Left renal pelvis (tissue), 4 donors: ENCODE results near the gene BCL2L13. TPM values are rescaled to one million over a fixed set of nuclear protein-coding genes. Genes with fewer than 3 reads are reported as not detected.
"Not testable (repeated sequence)": the region's sequence is repeated elsewhere in the genome, so short reads cannot be mapped to it uniquely, and the experiment has no call there.

ENCODE experiments used
- DNase-seq, 4 donors: peaks; one replicate each; pipeline ENCODE4 v3.0.0-alpha.2; 2013; ENCODE audit warnings: low read depth in 4 of 4, low spot score in 3 of 4
- polyA plus RNA-seq, 4 donors: library from polyadenylated mRNA; unstranded; fragments of 120-200 nt; gene quantifications; one replicate each; pipeline ENCODE4 v1.2.1, GENCODE V29; 2013; ENCODE audit not compliant: insufficient read length in 4 of 4

BCL2L13 gene
- polyA plus RNA-seq, 4 donors = 26.2 to 49.0 (median 44.2) TPM

GRCh38 chr22:17751596-17751995, 113.0 kb downstream of the BCL2L13 start:
- DNase-seq = no peak

- no peak for DNase-seq
Observed at GRCh38 chr22:17753401-17753989, 114.9 kb downstream of the BCL2L13 start.

GRCh38 chr22:17754233-17754925, 115.8 kb downstream of the BCL2L13 start:
- no peak for DNase-seq

GRCh38 chr22:17761138-17761488, 122.6 kb downstream of the BCL2L13 start:
- no peak for DNase-seq

- not testable (repeated sequence) for DNase-seq
Observed at GRCh38 chr22:17763442-17763841, 124.9 kb downstream of the BCL2L13 start.

- DNase-seq = no peak
Observed at GRCh38 chr22:17764036-17764435, 125.5 kb downstream of the BCL2L13 start.

- not testable (repeated sequence) for DNase-seq
Observed at GRCh38 chr22:17764852-17765251, 126.3 kb downstream of the BCL2L13 start.

- no peak for DNase-seq
Observed at GRCh38 chr22:17767233-17768065, 128.9 kb downstream of the BCL2L13 start.

- DNase-seq = no peak
Observed at GRCh38 chr22:17769013-17769715, 130.6 kb downstream of the BCL2L13 start.

GRCh38 chr22:17769716-17770082, 131.1 kb downstream of the BCL2L13 start:
- no peak for DNase-seq

GRCh38 chr22:17770180-17771077, 131.9 kb downstream of the BCL2L13 start:
- no peak for DNase-seq

GRCh38 chr22:17772249-17772957, 133.8 kb downstream of the BCL2L13 start:
- DNase-seq = no peak

- no peak for DNase-seq
Observed at GRCh38 chr22:17772958-17773605, 134.5 kb downstream of the BCL2L13 start.

- DNase-seq = no peak
Observed at GRCh38 chr22:17773606-17774205, 135.1 kb downstream of the BCL2L13 start.

GRCh38 chr22:17774206-17774925, 135.8 kb downstream of the BCL2L13 start, which contains the start of gene BID:
Gene BID (minus strand): TSS chr22:17774469. CDS start chr22:17750116, 24,353 bp downstream.
- no peak for DNase-seq

- no peak for DNase-seq
Observed at GRCh38 chr22:17774926-17775685, 136.5 kb downstream of the BCL2L13 start.
